Middle frontal gyrus (tissue), 1 donor: ENCODE measurements around the gene RSPRY1.
A peak's percentile ranks its signal among the peaks of the same experiment; 100 is the strongest.

Source experiments
- DNase-seq: peaks from one replicate; pipeline ENCODE4 v3.0.0-alpha.2; 2015; ENCODE audit warnings: low spot score; ENCODE audit errors: extremely low spot score

The RSPRY1 gene

GRCh38 chr16:57152096-57153093, 33.7 kb upstream of the RSPRY1 start:
- no peak for DNase-seq

- DNase-seq = no peak
These were observed 32.3 kb upstream of the RSPRY1 start for GRCh38 chr16:57153841-57154240.

GRCh38 chr16:57155702-57156350, 30.3 kb upstream of the RSPRY1 start:
- no peak for DNase-seq

GRCh38 chr16:57156351-57156703, 29.8 kb upstream of the RSPRY1 start:
- DNase-seq = no peak

GRCh38 chr16:57157533-57157932, 28.6 kb upstream of the RSPRY1 start:
- no peak for DNase-seq

GRCh38 chr16:57159447-57159846, 26.7 kb upstream of the RSPRY1 start:
- no peak for DNase-seq

GRCh38 chr16:57163842-57164241, 22.3 kb upstream of the RSPRY1 start:
- DNase-seq = no peak

GRCh38 chr16:57165483-57165882, 20.6 kb upstream of the RSPRY1 start:
- no peak for DNase-seq

GRCh38 chr16:57165938-57166337, 20.2 kb upstream of the RSPRY1 start:
- no peak for DNase-seq

GRCh38 chr16:57166451-57166850, 19.7 kb upstream of the RSPRY1 start:
- DNase-seq = no peak

GRCh38 chr16:57166951-57167350, 19.2 kb upstream of the RSPRY1 start:
- DNase-seq = no peak

- no peak for DNase-seq
These were observed 18.6 kb upstream of the RSPRY1 start for GRCh38 chr16:57167538-57167937.

GRCh38 chr16:57167953-57168352, 18.2 kb upstream of the RSPRY1 start:
- DNase-seq = peak; percentile 44

- no peak for DNase-seq
These were observed 16.8 kb upstream of the RSPRY1 start for GRCh38 chr16:57169327-57169726.

GRCh38 chr16:57172721-57173290, 13.3 kb upstream of the RSPRY1 start:
- DNase-seq = no peak

GRCh38 chr16:57175896-57176295, 10.2 kb upstream of the RSPRY1 start:
- no peak for DNase-seq

GRCh38 chr16:57178196-57178595, 7.9 kb upstream of the RSPRY1 start:
- DNase-seq = no peak

GRCh38 chr16:57178793-57179212, 7.3 kb upstream of the RSPRY1 start:
- DNase-seq = no peak

- DNase-seq = no peak
These were observed 6.8 kb upstream of the RSPRY1 start for GRCh38 chr16:57179215-57179828.

GRCh38 chr16:57184113-57184512, 2.0 kb upstream of the RSPRY1 start:
- DNase-seq = no peak

GRCh38 chr16:57184887-57185445, 1.2 kb upstream of the RSPRY1 start:
- no peak for DNase-seq
